ENCODE measurements around the gene MAN1A1.

MAN1A1 gene

GRCh38 chr6:119325559-119326265 is 23.8 kb downstream of the MAN1A1 start:
- DNase-seq (ENCODE audit: low read depth in 2 of 2) = no peak

GRCh38 chr6:119324718-119325117 is 24.8 kb downstream of the MAN1A1 start:
- DNase-seq (ENCODE audit: low read depth in 2 of 2) = no peak

GRCh38 chr6:119323931-119324330 is 25.6 kb downstream of the MAN1A1 start:
- no peak for DNase-seq (ENCODE audit: low read depth in 2 of 2)

GRCh38 chr6:119323478-119323877 is 26.1 kb downstream of the MAN1A1 start:
- DNase-seq (ENCODE audit: low read depth in 2 of 2) = no peak

- no peak for DNase-seq (ENCODE audit: low read depth in 2 of 2)
Observed at GRCh38 chr6:119322715-119323350, 26.7 kb downstream of the MAN1A1 start.

GRCh38 chr6:119322034-119322433 is 27.5 kb downstream of the MAN1A1 start:
- DNase-seq (ENCODE audit: low read depth in 2 of 2) = no peak

- DNase-seq (ENCODE audit: low read depth in 2 of 2) = no peak
Observed at GRCh38 chr6:119319694-119320093, 29.9 kb downstream of the MAN1A1 start.

- DNase-seq (ENCODE audit: low read depth in 2 of 2) = no peak
Observed at GRCh38 chr6:119318730-119319129, 30.8 kb downstream of the MAN1A1 start.

- no peak for DNase-seq (ENCODE audit: low read depth in 2 of 2)
Observed at GRCh38 chr6:119318176-119318575, 31.4 kb downstream of the MAN1A1 start.

GRCh38 chr6:119317007-119317406 is 32.6 kb downstream of the MAN1A1 start:
- no peak for DNase-seq (ENCODE audit: low read depth in 2 of 2)

GRCh38 chr6:119314885-119315272 is 34.7 kb downstream of the MAN1A1 start:
- DNase-seq (ENCODE audit: low read depth in 2 of 2) = no peak

GRCh38 chr6:119313937-119314884 is 35.4 kb downstream of the MAN1A1 start:
- DNase-seq (ENCODE audit: low read depth in 2 of 2) = no peak

GRCh38 chr6:119312875-119313338 is 36.7 kb downstream of the MAN1A1 start:
- DNase-seq (ENCODE audit: low read depth in 2 of 2) = no peak

- DNase-seq (ENCODE audit: low read depth in 2 of 2) = no peak
Observed at GRCh38 chr6:119312441-119312840, 37.1 kb downstream of the MAN1A1 start.

- no peak for DNase-seq (ENCODE audit: low read depth in 2 of 2)
Observed at GRCh38 chr6:119311514-119312142, 37.9 kb downstream of the MAN1A1 start.

GRCh38 chr6:119310486-119311036 is 39.0 kb downstream of the MAN1A1 start:
- DNase-seq (ENCODE audit: low read depth in 2 of 2) = no peak

- DNase-seq (ENCODE audit: low read depth in 2 of 2) = no peak
Observed at GRCh38 chr6:119308991-119309657, 40.4 kb downstream of the MAN1A1 start.

GRCh38 chr6:119308048-119308570 is 41.5 kb downstream of the MAN1A1 start:
- DNase-seq (ENCODE audit: low read depth in 2 of 2) = no peak

- DNase-seq (ENCODE audit: low read depth in 2 of 2) = no peak
Observed at GRCh38 chr6:119307056-119307455, 42.5 kb downstream of the MAN1A1 start.

GRCh38 chr6:119306396-119306968 is 43.1 kb downstream of the MAN1A1 start:
- no peak for DNase-seq (ENCODE audit: low read depth in 2 of 2)

Data from stimulated activated CD4-positive, alpha-beta T cell treated with anti-CD3 and anti-CD28 coated beads, Interleukin-4, amount 100 ng/mL, for 48 hours (primary cell).